ENCODE results near the gene HCRT. TPM values are rescaled to one million over a fixed set of nuclear protein-coding genes. Genes with fewer than 3 reads are reported as not detected.
A peak's percentile ranks its signal among the peaks of the same experiment; 100 is the strongest.

The HCRT gene
- total RNA-seq, 1 donor from 2014 or later = not detected

DNA sequence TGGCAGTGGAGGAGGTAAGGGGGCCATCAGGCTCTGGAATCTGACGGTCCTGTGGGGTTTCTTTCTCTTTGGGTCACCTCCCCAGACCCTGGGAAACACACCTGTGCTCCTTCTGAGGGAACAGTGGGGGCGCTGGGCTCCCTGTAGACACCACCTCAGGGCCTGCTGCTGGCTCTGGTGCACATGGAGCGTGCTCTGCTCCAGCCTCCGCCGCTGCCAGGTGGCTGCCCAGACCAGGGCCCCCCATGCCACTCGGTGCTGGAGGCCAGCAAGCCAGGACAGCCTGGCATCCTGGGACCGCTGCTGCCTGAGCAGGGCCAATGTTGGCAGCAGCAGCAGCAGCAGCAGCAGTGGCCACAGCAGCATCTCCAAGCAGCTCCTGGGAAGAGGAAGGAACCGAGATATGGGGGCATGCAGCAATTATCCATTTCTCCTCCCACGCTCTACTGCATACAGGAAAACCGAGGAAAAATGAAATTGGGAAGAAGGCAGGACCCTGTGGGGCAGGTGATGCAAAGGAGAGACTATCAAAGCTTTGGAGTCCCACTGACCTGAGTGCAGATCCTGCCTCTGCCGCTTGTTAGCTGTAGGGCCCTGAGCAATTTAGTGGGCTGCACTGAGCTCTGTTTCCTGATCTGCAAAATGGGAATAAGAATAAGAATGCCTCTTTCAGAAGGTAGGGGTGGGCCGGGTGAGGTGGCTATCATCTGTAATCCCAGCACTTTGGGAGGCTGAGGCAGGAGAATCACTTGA, 8.1 kb upstream of the HCRT start:
- Histone ChIP-seq H3K9me3 (no peaks in the 10 kb centered on the region), H3K4me3 (peak overlapping the region; percentile 65 to 66), H3K27me3 (no peaks in the 10 kb centered on the region), H3K4me1 (peaks cover 7 to 16% of the 10 kb centered on the region in 2 donors), H3K36me3 (no peaks in the 10 kb centered on the region), H3K27ac (peak overlapping the region in 1 of 2 donors; percentile 59)
- intact Hi-C loops (cut with DNase I) = loop anchor here (5.0 kb wide), 1 partner anchor 84 kb away; the partner anchor contains the start of gene STAT5B
- TF ChIP-seq, protein P1, sequence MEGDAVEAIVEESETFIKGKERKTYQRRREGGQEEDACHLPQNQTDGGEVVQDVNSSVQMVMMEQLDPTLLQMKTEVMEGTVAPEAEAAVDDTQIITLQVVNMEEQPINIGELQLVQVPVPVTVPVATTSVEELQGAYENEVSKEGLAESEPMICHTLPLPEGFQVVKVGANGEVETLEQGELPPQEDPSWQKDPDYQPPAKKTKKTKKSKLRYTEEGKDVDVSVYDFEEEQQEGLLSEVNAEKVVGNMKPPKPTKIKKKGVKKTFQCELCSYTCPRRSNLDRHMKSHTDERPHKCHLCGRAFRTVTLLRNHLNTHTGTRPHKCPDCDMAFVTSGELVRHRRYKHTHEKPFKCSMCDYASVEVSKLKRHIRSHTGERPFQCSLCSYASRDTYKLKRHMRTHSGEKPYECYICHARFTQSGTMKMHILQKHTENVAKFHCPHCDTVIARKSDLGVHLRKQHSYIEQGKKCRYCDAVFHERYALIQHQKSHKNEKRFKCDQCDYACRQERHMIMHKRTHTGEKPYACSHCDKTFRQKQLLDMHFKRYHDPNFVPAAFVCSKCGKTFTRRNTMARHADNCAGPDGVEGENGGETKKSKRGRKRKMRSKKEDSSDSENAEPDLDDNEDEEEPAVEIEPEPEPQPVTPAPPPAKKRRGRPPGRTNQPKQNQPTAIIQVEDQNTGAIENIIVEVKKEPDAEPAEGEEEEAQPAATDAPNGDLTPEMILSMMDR (IDR thresholded peaks at IDR 0.05) = no peak
- DNase-seq (ENCODE audit: low spot score in 2 of 2) = no peak

DNA sequence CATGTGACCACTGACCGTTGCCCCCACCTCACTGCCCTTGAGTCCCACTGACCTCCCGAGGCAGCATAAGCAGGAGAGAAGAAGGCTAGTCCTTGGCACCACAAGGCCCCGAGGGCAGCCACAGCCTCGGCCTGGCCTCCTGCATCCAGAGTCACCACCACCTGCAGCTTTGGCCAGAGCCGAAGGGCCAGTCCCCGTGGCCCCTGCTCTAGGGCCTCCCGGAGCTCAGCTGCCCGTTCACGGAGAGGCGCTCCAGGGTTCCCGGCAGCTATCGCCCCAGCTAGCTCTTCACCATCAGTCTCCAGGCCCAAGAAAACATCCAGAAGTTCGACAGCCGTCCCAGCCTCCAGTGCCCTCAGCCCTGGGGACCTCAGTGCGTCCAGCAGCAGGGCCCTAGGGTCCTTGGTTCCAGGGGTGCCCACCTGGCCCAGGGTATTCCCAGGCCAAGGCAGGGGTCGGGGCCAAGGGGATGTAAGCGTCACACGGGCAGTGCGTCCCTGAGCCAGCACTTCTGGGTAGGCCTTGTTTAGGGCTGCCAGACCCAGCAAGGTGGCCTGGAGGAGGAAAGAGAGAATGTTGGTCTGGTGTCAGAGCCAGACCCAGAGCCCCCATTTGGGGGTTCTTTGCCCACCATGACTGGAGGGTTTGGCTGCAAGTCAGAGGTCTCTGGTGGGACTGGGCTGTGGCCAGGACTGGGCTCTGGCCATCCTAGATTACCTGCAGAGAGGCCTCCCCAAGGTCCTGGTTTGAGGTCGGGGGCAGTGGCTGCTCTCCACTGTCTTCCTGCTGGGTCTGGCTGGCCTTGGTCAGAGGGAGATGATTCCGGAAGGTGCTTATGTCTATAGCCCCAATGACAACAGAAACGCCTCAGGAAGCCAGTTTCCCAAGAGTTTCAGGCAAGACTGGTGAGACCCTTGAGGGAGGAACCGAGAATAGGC, 7.2 kb upstream of the HCRT start:
- no peak overlapping the region for H3K27ac ChIP-seq
- no peaks in the 10 kb centered on the region for H3K9me3 ChIP-seq
- intact Hi-C loops (cut with DNase I) = loop anchor here (5.0 kb wide), 1 partner anchor 85 kb away; the partner anchor contains the start of gene STAT5B
- no peaks in the 10 kb centered on the region for H3K27me3 ChIP-seq
- peaks cover 7 to 16% of the 10 kb centered on the region in 2 donors for H3K4me1 ChIP-seq
- no peak overlapping the region for H3K4me3 ChIP-seq
- no peaks in the 10 kb centered on the region for H3K36me3 ChIP-seq
- TF ChIP-seq, protein P1 (IDR thresholded peaks at IDR 0.05) = no peak
- DNase-seq (ENCODE audit: low spot score in 2 of 2) = no peak

DNA sequence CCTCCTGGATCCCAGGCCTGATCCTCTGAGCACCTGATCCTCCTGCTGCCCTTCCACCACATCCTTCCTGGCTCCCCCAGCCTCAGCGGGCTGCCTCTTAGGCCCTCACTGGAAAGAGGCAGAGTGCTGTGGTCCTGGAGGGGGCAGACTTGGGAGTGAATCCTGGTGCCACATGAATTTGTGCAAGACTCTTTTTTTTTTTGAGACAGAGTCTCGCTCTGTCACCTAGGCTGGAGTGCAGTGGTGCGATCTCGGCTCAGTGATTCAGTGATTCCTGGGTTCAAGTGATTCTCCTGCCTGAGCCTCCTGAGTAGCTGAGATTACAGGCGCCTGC, 6.0 kb upstream of the HCRT start:
- intact Hi-C loops (cut with DNase I) = loop anchor here (5.0 kb wide), 1 partner anchor 86 kb away; the partner anchor contains the start of gene STAT5B
- TF ChIP-seq, protein P1 (IDR thresholded peaks at IDR 0.05) = no peak
- peaks cover 7 to 16% of the 10 kb centered on the region in 2 donors for H3K4me1 ChIP-seq
- no peaks in the 10 kb centered on the region for H3K36me3 ChIP-seq
- no peak for DNase-seq (ENCODE audit: low spot score in 2 of 2)
- no peaks in the 10 kb centered on the region for H3K27me3 ChIP-seq
- H3K27ac ChIP-seq = no peak overlapping the region
- H3K9me3 ChIP-seq = no peaks in the 10 kb centered on the region
- H3K4me3 ChIP-seq = no peak overlapping the region

DNA sequence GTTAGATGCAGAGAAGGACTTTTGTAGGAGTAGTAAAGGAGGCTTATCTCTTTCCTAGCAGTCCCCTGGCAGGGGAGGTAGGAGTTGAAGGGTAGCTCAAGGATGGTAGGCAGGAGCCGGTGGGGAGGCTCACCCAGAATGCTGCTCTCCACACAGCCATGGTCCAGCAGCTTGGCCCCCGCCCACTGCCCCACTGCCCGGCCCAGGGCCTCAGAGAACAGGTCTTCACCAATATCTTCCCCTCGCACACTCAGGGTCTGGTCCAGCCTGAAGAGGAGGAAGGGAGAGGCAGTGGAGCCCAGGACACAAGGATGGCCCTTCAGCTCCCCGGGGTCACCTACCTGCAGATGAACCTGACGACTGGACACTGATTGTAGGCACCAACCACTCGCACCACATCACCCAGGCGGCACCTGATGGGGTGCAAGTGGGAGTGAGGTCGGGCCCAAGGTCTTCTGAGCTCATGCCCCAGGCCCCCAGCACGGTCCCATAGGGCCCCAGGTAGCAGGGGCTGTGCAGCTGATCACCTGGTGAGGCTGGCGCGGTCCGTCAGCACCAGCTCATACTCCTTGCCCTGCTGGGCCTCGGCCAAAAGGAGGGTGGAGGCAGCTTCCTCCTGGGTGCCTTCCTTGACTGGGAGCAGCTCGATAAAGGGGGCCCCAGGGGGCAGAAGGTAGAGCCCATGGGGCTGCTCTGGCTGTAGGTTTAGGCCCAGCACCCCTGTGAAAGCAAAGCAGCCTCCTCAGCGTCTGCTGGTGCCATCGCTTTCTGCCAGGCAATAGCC, 5.4 kb upstream of the HCRT start:
- intact Hi-C loops (cut with DNase I) = loop anchor here (5.0 kb wide), 1 partner anchor 87 kb away; the partner anchor contains the start of gene STAT5B
- H3K27ac ChIP-seq = no peak overlapping the region
- H3K36me3 ChIP-seq = no peaks in the 10 kb centered on the region
- no peak for DNase-seq (ENCODE audit: low spot score in 2 of 2)
- no peaks in the 10 kb centered on the region for H3K27me3 ChIP-seq
- peaks cover 7 to 16% of the 10 kb centered on the region in 2 donors for H3K4me1 ChIP-seq
- H3K9me3 ChIP-seq = no peaks in the 10 kb centered on the region
- no peak overlapping the region for H3K4me3 ChIP-seq
- TF ChIP-seq, protein P1 (IDR thresholded peaks at IDR 0.05) = no peak

DNA sequence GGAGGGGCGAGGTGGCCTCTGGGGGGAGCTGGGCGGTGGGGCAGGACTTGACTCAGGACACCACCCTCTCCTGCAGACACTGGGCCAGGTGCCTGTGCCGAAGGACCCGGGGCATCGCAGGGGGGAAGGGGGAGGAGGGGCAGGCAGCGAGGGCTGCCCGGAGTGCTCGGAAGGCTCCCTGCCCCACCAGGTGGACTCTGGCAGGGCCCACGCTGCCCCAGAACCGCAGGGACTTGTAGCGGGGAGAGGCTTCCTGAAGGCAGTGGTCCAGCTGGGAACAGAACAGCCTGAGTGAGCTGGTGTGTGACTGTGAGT, 4.4 kb upstream of the HCRT start:
- DNase-seq (ENCODE audit: low spot score in 2 of 2) = no peak
- no peaks in the 10 kb centered on the region for H3K27me3 ChIP-seq
- no peak overlapping the region for H3K27ac ChIP-seq

More for the DNA sequence above, 4.4 kb upstream of the HCRT start:
- Histone ChIP-seq H3K9me3 (no peaks in the 10 kb centered on the region), H3K4me1 (peaks cover 8 to 16% of the 10 kb centered on the region in 2 donors), H3K36me3 (no peaks in the 10 kb centered on the region), H3K4me3 (no peak overlapping the region)
- intact Hi-C loops (cut with DNase I) = no loop called here
- TF ChIP-seq, protein P1 (IDR thresholded peaks at IDR 0.05) = no peak

Data from ascending aorta (tissue), 2 donors.